ENCODE measurements around the gene ZNF670. TPM values are rescaled to one million over a fixed set of nuclear protein-coding genes. Genes with fewer than 3 reads are reported as not detected.
A peak's percentile ranks its signal among the peaks of the same experiment; 100 is the strongest.
"Not testable (repeated sequence)": the region's sequence is repeated elsewhere in the genome, so short reads cannot be mapped to it uniquely, and the experiment has no call there.

Gene ZNF670
- 1 to 10 TPM; 1.7 to 2.6 TPM for total RNA-seq

DNA sequence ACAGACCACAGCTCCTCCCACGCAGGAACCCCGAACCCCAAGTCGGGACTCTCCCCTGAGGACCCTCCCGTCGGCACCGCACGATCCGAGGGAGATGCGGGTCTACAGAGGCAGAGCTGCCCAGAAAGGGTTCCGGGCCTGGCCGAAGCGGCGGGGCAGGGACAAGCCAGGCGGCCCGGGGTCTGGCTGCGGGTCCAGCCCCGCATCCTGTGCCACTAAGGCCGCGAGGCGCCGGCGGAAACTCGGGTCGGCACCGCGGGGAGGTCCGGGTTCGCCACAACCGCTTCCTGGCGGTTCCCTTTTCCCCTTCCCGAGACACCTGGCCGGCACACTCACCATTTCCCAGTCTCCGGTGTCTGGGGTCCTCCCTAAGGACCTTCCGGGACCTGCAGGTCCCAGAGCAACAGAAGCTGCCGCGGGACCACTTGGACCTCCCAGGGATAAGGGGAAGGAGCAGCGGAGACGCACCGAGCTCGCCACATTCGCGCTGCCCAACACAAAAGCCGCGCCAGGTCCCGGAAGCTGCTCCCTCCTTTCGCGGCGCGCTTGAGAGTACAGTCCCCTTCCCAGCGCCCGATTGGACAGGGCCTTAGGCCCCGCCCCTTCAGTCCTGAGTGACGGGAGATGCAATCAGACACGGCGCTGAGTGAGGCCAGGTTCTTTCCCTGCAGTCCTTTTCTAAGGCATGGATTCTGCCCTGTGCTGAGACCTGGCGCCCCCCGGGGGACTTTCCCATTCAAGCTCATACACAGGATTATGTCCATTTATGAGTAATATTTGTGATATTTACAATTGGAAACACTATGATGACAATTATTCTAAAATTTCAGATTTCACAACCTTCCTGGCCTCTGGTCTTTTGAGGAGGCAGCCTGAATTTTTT lies at the start of gene ZNF670:
Gene ZNF670, minus strand, starts transcription at position 554 of the 883 bp plus-strand sequence. Its CDS starts 215 bp downstream, at position 339.
- TF ChIP-seq, protein P1, sequence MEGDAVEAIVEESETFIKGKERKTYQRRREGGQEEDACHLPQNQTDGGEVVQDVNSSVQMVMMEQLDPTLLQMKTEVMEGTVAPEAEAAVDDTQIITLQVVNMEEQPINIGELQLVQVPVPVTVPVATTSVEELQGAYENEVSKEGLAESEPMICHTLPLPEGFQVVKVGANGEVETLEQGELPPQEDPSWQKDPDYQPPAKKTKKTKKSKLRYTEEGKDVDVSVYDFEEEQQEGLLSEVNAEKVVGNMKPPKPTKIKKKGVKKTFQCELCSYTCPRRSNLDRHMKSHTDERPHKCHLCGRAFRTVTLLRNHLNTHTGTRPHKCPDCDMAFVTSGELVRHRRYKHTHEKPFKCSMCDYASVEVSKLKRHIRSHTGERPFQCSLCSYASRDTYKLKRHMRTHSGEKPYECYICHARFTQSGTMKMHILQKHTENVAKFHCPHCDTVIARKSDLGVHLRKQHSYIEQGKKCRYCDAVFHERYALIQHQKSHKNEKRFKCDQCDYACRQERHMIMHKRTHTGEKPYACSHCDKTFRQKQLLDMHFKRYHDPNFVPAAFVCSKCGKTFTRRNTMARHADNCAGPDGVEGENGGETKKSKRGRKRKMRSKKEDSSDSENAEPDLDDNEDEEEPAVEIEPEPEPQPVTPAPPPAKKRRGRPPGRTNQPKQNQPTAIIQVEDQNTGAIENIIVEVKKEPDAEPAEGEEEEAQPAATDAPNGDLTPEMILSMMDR (IDR thresholded peaks at IDR 0.05): no peak
- no peaks in the 10 kb centered on the region for H3K9me3 ChIP-seq
- H3K4me3 ChIP-seq: peak within 1 kb of the TSS; percentile 70
- no peaks in the 10 kb centered on the region for H3K36me3 ChIP-seq
- peak within 1 kb of the TSS; percentile 82 to 86 for H3K9ac ChIP-seq (ENCODE audit: low read depth in 2 of 2, low read length in 2 of 2)
- H3K27ac ChIP-seq: peak within 1 kb of the TSS; percentile 19
- no peaks in the 10 kb centered on the region for H3K27me3 ChIP-seq
- H3K4me1 ChIP-seq: no peaks in the 10 kb centered on the region
- peak; percentile 99 for DNase-seq
- intact Hi-C loops (cut with DNase I): loop anchor here (2.0 kb wide), 1 partner anchor 26 kb away; the partner anchor contains the start of gene ZNF669

DNA sequence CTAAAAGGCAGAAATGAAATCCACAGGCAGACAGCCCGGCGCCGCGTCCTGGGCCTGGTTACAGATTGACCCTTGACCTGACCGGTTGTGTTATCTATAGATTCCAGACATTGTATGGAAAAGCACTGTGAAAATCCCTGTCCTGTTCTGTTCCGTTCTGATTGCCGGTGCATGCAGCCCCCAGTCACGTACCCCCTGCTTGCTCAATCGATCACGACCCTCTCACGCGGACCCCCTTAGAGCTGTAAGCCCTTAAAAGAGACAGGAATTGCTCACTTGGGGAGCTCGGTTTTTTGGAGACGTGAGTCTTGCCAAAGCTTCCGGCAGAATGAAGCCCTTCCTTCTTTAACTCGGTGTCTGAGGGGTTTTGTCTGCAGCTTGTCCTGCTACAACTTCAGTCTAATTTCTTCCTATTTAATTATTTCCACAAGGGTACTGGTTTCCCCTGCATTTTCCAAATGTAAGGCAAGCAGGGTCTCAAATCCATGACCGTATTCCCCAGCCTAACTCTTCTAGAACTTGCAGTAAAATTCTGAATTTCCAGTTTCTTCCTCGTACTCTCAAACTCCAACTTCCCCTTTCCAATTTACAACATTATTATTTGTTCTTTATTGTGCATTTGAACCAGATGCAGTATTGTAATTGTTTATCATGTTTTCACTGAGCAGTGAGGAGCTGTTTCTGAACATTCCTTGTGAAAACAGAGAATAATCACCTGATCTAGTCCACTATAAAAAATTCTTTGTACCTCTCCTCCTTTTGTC lies 49.1 kb upstream of the ZNF670 start:
- intact Hi-C loops (cut with DNase I): loop anchor here (5.0 kb wide), 1 partner anchor 45 kb away; the partner anchor contains the start of gene ZNF124
- H3K9ac ChIP-seq (ENCODE audit: low read depth in 2 of 2, low read length in 2 of 2); H3K36me3 ChIP-seq; DNase-seq; H3K27ac ChIP-seq; H3K9me3 ChIP-seq; H3K27me3 ChIP-seq; H3K4me1 ChIP-seq; H3K4me3 ChIP-seq: not testable (repeated sequence)

DNA sequence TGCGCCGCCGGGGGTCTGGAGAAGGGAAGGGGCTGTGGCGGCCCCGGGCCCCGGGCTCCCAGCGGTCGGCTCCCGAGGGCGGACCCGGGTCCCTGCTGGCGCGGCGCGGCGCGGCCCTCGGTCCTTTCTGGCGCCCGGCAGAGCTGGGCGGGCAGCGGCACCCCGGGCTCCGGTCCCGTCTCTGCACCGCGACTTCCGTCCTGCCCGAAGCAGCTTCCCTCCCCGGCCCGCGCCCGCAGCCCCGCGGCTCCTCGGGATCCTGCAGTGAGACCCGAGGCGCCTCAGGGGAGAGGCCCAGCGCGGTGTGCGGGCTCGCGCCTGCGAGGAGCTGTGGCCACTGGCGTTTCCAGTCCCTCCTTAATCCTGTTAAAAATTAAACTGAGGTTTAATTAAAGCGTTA lies 48.0 kb upstream of the ZNF670 start:
- not testable (repeated sequence) for H3K9me3 ChIP-seq; H3K27ac ChIP-seq; H3K9ac ChIP-seq (ENCODE audit: low read depth in 2 of 2, low read length in 2 of 2); H3K36me3 ChIP-seq; DNase-seq; H3K4me3 ChIP-seq; H3K4me1 ChIP-seq; H3K27me3 ChIP-seq
- intact Hi-C loops (cut with DNase I): loop anchor here (5.0 kb wide), 1 partner anchor 46 kb away; the partner anchor contains the start of gene ZNF124

DNA sequence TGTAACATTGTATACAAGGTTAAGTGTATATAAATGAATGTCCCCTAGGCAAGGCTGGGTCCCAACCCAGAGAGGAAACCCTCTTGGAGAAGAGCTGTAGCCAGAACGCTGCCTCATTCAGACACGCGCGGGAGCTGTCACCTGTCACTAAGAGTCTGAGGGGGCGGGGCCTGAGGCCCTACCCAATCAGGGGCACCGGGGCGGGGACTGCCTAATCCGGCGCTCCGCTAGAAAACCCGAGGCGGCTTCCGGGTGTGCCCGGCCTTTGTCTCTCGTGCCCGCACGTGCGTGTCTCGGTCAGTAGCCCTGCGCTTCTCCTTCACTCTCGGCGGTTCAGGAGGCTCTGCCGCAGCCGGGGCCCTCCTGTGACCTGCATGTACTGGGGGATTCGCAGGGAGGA lies 47.6 kb upstream of the ZNF670 start:
- not testable (repeated sequence) for H3K4me1 ChIP-seq; H3K36me3 ChIP-seq; H3K4me3 ChIP-seq; H3K9me3 ChIP-seq; H3K9ac ChIP-seq (ENCODE audit: low read depth in 2 of 2, low read length in 2 of 2); H3K27me3 ChIP-seq; DNase-seq; H3K27ac ChIP-seq
- intact Hi-C loops (cut with DNase I): loop anchor here (5.0 kb wide), 1 partner anchor 46 kb away; the partner anchor contains the start of gene ZNF124

DNA sequence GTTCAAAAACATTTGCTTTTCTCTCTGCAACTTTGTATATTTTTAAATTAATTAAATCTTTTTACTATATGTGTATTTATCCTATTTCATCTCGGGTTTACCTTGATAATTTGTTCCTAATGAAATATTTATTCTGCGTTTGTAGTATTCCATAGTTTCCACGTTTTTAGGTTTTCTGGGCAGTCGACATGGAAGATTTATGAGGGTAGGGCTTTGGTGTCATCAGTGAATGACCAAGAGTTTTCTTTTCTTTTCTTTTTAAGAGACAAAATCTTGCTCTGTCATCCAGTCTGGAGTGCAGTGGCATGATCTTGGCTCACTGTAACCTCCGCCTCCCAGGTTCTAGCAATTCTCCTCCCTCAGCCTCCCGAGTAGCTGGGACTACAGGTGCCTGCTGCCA lies 42.8 kb upstream of the ZNF670 start:
- no peak for DNase-seq
- Histone ChIP-seq H3K36me3 (no peaks in the 10 kb centered on the region), H3K27me3 (no peaks in the 10 kb centered on the region), H3K9me3 (no peaks in the 10 kb centered on the region), H3K9ac (ENCODE audit: low read depth in 2 of 2, low read length in 2 of 2) (no peak overlapping the region), H3K4me3 (no peak overlapping the region), H3K4me1 (no peaks in the 10 kb centered on the region), H3K27ac (no peak overlapping the region)
- TF ChIP-seq, protein P1 (IDR thresholded peaks at IDR 0.05): no peak
- intact Hi-C loops (cut with DNase I): no loop called here

DNA sequence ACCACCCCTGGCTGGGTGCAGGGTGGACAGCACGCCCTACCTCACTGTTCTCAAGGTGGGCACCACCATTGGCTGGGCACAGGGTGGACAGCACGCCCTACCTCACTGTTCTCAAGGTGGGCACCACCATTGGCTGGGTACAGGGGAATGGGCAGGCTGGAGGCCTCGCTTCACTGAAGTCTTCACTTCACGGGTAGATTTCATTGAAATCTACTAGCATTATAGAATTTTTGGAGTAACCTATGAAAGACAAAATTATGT lies 41.7 kb upstream of the ZNF670 start:
- H3K9me3 ChIP-seq; H3K27me3 ChIP-seq; H3K9ac ChIP-seq (ENCODE audit: low read depth in 2 of 2, low read length in 2 of 2); H3K36me3 ChIP-seq; DNase-seq; intact Hi-C loops (cut with DNase I); H3K4me3 ChIP-seq; H3K27ac ChIP-seq; H3K4me1 ChIP-seq: not testable (repeated sequence)

DNA sequence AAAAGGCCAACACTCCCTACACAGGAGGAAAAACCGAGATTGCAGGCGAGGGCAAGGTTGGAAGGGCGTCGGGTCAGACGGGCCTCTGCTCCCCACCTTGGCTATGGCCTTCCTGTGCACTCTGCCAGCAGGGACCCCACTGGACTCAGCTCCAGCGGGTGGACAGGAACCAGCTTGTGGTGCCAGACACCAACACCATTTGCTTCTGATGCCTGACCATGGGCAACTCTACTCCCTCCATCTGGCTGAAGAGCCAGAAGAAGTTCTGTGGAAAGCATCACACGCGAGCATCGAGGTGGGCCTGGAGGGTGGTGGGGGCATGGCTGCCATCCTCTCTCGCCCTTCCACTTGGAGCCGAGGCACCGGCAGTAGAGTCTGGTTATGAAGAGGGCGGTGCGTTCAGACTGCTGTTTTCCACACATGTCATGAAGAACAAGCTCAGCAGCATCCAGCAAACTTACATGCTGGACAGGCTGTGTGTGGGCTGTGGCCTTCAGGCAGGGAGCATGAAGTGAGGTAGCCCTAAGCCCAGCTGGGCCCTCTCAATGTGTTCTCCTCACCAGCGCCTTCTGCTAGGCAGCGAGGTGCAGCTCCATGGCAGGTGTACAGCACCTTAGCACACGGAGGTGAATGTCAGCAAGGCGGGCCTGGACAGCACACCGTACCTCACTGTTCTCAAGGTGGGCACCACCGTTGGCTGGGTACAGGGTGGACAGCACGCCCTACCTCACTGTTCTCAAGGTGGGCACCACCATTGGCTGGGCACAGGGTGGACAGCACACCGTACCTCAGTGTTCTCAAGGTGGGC lies 41.2 kb upstream of the ZNF670 start:
- Histone ChIP-seq H3K27ac (no peak overlapping the region), H3K9ac (ENCODE audit: low read depth in 2 of 2, low read length in 2 of 2) (no peak overlapping the region), H3K4me1 (no peaks in the 10 kb centered on the region), H3K27me3 (no peaks in the 10 kb centered on the region), H3K4me3 (no peak overlapping the region), H3K9me3 (no peaks in the 10 kb centered on the region), H3K36me3 (no peaks in the 10 kb centered on the region)
- intact Hi-C loops (cut with DNase I): no loop called here
- DNase-seq: no peak
- TF ChIP-seq, protein P1 (IDR thresholded peaks at IDR 0.05): no peak
